T-helper 2 cell treated with Interferon-gamma antibody and Interleukin-4, amounts not matched to agents 100 ng/mL and 5 ng/mL, for 36 hours (primary cell): ENCODE measurements around the gene EIF2B1. TPM values are rescaled to one million over a fixed set of nuclear protein-coding genes. Genes with fewer than 3 reads are reported as not detected.

Experiments
- intact Hi-C: fragments of 100-400 bp; cut with micrococcal nuclease; formaldehyde crosslinking; loops from one replicate; pipeline ENCODE4 v1.15.1; 2023
- total RNA-seq: library from RNA; stranded (reverse); gene quantifications from 2 replicates; pipeline ENCODE4 v1.2.3, GENCODE V29; 2022

EIF2B1 gene
- 71.9 and 72.1 TPM in 2 replicates for total RNA-seq

DNA sequence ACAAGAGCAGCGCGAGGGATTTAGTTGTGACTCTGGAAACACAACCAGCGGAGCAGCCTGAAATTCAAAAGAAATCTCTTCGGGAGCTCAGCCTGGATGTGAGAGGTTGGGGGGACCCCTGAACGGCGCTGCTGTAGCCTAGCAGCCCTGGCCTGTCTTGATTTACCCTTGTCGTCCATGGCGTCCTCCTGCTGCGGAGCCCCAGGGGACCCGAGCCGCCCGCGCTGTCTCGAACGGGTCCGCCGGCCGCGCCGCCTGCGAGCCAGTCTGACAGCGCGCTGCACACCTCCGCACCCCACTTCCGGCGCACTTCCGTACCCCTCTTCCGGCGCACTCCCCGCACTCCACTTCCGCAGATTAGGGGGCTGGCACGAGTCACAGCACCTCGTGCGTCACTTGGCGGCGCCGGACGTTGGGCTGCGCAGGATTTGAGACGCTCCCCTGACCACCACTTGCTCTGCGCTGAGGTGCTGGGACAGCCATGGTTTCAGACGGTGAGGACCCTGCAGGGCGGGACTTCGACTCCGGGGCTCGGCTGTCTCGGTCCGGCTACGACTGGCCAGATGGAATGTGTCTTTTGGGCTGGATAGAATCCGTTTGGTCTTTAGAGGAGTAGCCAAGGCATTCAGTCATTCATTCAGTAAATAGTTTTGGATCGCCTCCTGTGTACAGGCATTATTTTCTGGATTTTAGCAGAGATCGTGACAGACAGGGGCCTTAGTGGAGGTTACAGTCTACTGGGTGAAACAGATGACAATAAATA, at the start of gene EIF2B1, which contains the start of gene GTF2H3:
Gene EIF2B1, minus strand, starts transcription at position 308 of the 763 bp plus-strand sequence. Its CDS starts 129 bp downstream, at position 179.
Gene GTF2H3, plus strand, starts transcription at position 451 of the 763 bp plus-strand sequence. Its CDS starts 31 bp downstream, at position 482.
- intact Hi-C loops = loop anchor here (1.0 kb wide), 4 partner anchors 31 to 268 kb away; partner anchors contain the start of genes DDX55 and TCTN2

DNA sequence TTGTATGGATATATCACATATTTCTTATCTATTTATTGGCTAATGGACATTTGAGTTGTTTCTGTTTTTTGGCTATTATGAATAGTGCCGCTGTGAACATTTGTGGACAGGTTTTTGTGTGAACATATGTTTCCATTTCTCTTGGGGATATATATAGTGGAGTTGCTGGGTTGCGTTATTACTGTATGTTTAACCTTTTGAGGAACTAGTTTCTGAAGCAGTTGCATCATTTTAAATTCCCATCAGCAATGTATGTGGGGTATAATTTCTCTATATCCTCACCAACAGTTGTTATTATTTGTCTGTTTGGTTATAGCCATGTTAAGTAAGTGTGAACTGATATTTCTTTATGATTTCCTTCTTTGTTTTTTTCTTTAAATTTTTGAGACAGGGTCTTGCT, 48.1 kb upstream of the EIF2B1 start:
- intact Hi-C loops = no loop called here

DNA sequence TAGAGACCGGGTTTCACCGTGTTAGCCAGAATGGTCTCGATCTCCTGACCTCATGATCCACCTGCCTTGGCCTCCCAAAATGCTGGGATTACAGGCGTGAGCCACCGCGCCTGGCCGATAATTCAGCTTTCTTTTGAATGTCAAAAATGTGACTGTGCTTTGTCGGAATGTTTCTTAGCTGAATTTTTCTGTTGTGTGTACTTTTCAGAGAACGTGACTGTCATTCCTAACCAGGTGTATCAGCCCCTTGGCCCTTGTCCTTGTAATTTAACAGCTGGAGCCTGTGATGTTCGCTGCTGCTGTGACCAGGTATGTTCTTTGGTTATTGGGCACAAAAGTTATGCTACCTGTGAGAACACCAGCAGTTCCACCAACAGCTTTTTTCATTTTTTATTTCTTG, 45.5 kb upstream of the EIF2B1 start:
- intact Hi-C loops = no loop called here

DNA sequence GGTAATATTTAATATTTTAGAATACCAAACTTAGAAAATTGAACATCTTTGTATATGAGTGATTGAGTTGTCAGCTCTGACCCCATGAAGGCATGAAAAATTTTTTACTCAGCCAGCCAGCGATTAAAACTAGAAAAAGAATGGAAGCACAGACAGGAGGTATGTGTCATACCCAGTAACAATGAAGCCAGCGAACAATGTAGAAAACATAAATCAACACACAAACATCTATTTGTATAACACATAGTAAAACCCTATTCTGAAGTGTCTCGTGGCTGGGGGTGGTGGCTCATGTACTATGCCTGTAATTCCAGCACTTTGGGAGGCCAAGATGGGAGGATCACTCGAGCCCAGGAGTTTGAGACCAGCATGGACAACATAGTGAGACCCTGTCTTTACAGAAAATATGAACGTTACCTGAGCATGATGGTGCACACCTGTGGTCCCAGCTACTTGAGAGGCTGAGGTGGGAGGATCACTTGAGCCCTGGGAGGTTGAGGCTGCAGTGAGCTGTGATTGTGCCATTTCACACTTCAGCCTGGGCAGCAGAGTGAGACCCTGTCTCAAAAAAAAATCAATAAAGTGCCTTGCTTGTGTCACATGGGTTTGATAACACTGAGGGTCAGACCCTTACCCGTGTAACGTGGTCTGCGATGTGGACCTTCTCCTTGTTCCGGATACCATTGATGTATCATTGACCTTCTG, 43.3 kb upstream of the EIF2B1 start:
- intact Hi-C loops = no loop called here

DNA sequence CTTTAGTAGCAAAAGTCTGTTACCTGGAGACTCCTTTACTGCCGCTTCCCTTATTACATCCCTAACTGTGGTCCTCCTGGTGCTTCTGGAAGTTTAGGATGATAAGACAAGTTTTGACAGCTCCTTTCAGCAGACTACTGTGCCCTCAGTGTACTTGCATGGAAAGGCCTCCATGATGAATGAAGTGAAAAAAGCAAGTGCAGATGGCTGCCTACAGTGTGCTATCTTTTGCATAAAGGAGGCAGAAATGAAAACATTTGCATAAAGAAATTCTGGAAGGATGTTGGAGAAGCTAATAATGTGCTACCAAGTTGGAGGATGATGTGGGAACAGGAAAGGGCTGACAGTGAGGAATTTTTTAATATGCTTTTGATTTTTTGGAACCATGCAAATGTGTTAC, 42.0 kb upstream of the EIF2B1 start:
- intact Hi-C loops = no loop called here

DNA sequence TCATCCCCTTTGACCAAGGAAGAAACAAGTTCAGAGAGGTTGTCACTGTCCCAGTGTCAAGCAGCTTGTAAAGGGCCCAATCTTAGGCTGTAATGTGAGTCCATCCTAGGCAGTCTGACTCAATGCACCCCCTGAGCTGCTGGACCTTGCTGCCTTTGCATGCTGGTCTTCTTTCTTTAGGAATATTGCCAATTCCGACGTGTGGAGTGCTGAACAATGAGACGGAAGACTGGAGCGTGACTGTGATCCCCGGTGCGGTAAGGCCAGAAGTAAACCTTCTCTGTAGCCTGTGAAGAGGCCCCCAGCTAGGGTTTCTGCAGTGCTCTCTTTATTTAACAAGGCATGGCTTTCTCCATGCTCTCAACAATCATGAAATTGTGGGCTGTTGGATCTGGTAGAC, 38.4 kb upstream of the EIF2B1 start:
- intact Hi-C loops = loop anchor here (1.0 kb wide), 1 partner anchor 39 kb away; the partner anchor contains the start of genes EIF2B1 and GTF2H3

DNA sequence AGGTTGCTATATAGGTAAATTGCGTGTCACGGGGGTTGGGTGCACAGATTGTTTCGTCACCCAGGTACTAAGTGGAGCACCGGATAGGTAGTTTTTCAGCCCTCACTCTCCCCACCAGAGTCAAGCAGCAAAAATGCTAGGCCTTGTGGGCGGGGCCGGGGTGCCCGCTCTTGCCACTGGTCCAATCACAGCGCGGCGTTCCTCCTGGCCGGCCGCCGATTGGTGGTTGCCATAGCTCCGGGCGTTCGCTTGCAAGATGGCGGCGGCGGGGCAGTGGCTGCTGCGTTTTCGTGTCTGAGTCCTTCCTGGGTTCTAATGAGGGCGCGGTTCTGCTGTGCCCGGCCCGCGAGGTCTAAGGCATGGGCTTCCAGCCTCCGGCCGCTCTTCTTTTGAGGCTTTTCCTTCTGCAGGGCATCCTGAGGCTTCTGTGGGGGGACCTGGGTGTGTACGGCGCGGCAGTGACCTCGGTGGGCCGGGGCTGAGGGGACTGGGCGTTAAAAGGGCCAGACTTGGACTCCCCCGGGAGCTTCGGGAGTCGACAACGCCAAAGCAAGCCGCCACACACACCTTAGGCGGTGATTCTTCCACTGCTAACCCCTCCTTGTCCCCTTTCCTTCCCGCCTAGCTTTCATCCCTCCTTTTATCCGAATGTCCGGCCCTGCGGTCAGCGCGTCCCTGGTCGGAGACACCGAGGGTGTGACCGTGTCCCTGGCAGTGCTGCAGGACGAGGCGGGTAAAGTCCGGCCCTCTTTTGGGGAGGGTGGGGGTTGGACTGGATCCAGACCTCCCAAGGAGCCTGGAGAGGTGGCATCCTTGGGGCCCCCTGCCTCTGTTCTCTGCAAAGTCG, 37.6 kb upstream of the EIF2B1 start, which contains the start of gene TCTN2:
Gene TCTN2, plus strand, starts transcription at position 232 of the 847 bp plus-strand sequence. Its CDS starts 128 bp downstream, at position 360.
- intact Hi-C loops = loop anchor here (1.0 kb wide), 1 partner anchor 38 kb away; the partner anchor contains the start of genes EIF2B1 and GTF2H3

DNA sequence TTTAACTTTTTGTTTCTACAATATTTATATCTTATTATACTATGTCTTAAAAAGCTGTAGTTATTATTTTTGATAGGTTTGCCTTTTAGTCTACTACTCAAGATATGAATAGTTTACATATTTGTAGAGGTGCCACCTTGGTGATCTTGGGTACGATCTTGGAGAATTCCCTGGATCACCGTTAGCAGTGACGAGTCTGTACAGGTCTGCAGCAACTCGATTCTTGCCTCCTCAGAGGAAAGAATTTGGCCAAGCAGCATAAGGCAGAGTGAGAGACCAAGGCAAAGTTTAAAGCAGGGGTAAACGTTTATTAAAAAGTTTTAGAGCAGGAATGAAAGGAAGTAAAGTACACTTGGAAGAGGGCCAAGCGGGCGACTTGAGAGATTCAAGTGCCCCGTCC, 34.3 kb upstream of the EIF2B1 start:
- intact Hi-C loops = no loop called here

DNA sequence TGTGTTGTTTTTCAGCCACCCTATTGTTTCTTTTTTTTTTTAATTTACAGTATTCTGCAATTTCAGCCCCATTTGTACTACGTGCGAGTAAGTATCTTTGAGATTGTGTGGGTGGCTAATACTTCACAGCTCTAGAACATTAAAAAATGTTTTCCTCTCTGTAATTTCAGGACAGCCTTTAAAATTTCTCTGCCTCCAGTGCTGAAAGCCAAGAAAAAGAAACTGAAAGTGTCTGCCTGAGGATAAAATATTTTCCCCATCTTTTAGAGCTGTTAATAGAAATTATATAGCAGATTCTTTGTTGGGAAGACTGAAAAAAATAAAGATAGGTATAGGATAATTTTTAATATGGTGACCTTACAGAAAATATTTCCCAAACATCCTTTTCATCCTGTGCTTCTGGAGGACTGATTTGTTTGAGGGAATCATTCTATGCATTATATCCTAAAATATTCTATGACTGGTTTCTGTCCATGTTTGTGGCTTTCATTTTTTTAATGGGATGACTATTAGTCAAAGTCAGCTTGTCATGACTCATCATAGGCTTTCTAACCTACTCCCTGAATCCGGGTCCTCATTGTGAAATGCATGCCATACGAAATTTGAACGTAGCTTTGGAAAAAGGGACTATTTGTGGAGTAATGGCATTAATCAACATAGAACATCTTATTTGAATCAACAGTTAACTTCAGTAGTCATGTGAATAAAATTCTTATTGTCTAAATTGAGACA, 26.7 kb upstream of the EIF2B1 start:
- intact Hi-C loops = no loop called here

DNA sequence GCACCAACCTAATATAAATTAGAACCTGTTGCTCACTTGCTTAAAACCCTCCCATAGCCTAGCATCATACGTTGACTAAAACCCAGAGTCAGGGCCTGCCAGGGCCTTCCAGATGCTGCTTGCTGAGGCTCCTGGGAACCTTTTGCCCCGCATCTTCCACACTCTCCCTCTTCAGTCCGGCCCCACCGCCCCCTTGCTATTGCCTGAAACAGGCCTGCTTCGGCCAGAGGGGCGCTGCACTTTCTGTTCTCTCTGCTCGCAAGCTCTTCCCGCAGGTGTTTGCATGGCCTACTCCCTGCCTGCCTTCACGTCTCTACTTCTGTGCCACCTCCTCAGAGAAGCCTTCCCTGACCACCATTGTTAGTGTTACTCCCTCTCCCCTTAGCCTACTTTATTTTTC, 23.7 kb upstream of the EIF2B1 start:
- intact Hi-C loops = no loop called here

DNA sequence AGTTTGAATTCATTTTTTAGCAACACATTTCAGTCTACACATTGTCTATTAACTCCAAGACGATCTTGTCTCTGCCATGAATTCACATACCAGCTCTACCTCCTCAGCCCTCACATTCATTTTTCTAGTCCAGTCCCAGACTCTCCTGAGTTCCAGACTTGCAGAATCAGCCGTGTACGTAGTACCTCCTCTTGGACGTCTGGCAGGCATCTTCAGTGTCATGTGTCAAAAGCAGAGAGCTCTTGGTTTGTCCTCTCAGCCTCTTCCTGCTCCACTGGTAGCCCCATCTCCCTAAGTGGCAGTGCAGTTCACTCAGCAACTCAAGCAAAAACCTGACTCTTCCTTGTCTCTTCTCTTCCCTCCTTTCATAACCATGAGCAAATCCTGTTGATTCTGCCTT, 22.9 kb upstream of the EIF2B1 start:
- intact Hi-C loops = no loop called here

DNA sequence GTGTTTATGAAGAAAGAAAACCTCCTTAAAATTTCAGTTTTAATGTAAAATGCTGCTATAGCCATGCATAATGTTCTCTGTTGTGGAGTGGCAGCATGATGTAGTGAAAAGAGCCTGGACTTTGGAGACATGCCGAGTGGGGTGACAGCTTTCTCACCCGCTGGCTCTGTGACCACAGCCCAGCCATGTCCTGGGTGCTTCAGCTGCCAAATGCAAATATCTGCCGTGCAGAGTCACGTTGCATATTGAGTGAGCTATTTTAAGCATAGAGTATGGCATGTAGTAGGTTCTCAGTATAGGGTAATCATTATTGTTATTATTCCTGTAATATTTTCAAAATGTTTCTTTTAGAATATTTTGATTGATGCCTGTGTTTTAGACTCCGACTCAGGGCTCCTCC, 21.9 kb upstream of the EIF2B1 start:
- intact Hi-C loops = no loop called here

DNA sequence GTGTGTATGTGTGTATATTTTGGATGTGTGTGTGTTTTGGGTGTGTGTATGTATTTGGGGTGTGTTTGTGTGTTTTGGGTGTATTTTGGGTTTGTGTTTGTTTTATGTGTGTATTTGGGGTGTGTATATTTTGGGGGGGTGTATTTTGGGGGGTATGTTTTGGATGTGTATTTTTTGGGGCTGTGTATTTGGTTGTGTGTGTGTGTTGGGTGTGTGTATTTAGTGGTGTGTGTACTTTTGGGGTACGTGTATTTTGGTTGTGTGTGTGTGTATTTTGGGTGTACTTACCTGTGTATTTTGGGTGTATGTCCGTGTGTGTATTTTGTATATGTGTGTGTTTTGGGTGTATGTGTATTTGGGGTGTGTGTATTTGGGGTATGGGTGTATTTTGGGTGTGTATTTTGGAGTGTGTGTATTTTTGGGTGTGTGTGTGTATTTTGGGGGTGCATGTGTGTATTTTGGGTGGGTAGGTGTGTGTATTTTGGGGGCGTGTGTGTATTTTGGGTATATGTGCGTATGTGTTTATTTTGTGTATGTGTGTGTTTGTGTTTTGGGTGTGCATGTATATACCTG, 20.7 kb upstream of the EIF2B1 start:
- intact Hi-C loops = no loop called here

DNA sequence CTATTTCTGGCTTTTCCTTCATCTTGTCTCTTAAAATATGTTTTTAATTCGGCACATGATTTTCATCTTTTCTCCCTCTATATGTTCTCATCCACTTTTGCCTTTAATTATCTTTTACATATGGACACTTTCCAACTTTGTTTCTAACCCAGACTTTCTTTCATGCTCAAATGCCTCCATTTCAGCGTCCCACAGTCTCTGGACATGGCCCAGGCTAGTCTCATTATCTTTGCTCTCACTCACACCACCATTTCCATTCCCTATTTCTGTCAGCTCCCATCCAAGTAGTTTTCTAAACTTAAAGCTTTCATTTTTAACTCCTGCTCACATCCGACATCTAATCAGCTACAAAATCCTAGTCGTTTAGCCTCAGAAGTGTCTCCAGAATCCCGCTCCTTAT, 14.9 kb upstream of the EIF2B1 start:
- intact Hi-C loops = no loop called here

DNA sequence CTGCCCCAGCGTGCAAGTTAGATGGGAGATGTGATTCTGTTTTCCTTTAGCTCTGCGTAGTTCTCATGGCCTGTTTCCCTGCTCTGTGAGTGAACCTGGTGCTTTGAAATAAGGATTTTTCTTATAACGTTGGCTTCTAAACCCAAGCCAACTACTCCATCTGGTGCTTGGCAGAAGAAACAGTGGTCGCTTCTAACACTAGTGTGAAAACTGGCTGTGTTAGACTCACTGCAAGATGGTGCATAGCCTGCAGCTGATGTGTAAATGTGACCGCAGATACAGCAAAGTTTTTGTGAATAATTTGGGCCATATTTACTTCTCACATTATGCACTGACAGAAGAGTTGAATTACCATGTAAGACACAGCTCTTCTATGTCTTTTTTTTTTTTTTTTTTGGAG, 12.4 kb upstream of the EIF2B1 start:
- intact Hi-C loops = no loop called here

DNA sequence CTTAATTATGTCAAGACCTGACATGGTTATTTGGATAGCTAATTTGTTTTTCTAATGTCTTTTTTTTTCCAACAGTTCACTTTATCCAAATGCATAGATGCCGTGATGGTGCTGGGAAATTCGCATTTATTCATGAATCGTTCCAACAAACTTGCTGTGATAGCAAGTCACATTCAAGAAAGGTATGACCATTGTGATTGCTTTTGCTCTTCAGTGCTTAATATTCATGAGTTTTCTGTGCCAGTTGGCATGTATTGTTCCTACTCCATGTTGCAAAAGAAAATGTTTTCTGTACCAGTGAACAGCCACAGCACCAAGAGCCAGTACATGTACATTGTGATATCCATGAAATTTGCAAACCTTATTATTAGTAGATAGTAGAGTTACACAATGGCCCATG, 11.9 kb upstream of the EIF2B1 start:
- intact Hi-C loops = no loop called here

DNA sequence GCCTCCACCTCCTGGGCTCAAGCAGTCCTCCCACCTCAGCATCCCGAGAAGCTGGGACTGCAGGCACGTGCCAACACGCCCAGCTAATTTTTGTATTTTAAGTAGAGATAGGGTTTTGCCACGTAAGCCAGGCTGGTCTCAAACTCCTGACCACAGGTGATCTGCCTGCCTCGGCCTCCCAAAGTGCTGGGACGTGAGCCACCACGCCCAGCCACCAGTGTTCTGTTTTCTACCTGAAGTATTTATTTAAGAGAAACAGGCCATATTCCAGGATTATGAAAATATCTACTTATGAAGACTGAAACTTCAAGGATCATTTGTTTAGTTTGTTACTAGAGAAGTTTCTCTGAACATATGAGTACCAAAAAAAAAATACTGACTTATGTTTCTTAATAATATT, 10.4 kb upstream of the EIF2B1 start:
- intact Hi-C loops = no loop called here

DNA sequence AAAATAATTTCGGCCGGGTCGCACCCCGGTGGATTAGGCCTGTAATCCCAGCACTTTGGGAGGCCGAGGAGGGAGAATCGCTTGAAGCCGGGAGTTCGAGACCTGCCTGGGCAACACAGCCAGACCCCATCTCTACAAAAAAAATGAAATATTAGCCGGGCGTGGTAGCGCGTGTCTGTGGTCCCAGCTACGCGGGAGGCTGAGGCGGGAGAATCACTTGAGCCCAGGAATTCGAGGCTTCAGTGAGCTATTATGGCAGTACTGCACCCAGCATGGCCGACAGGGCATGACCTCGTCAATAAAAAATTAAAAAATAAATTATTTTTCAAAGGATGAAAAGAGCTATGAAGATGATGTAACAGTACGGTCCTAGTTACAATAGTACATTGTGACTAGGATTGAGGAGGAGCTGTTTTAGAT, 666 bp upstream of the EIF2B1 start:
- intact Hi-C loops = no loop called here

DNA sequence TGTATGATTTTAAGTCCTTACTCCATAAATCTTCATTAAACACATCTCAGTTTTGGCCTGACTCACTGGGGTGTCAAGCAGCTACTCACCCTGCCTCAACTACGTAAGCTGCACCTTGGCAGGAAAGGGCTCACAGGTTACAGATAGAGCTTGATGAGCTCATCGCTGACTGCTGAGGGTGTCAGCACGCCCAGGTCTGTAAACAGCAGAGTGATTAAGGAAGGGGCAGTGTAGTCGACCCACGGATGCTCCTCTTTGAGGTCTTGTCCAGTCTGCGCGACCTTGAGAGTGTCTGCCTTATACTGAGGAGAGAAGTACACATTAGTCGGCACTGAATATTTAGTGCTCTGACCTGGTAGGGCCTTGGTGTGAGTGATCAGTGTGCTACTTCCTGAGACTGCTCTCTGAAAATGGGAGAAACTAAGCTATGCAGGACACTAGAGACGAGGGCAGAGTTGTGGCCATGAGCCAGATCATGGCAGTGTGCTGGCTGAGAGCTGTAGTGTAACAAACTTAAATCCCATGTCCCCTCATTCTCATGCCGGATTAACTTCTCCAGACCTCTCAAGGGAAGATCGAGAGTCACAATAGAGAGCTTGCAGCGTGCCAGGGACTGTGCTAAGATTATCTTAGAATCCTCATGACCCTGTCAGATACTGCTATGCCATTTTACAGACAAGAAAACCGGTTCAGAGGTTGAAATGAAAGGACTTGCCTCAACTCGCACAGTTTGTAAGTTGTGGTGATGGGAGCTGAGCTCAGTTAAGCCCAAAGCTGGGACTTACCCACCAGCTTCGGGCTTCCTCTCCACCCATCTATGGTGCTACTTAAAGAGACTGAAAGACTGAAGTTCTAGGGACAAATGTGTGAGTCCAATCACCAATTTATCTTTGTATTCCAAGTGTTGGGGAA, 11.6 kb downstream of the EIF2B1 start:
- intact Hi-C loops = no loop called here
